ENCODE results near the gene MEIS2.

Gene MEIS2

GRCh38 chr15:36866896-36867295 is 233.5 kb downstream of the MEIS2 start:
- Histone ChIP-seq H3K4me3 (ENCODE audit: low read depth in 1 of 2, low read length in 2 of 2) (no peak overlapping the region), H3K4me2 (ENCODE audit: insufficient read depth, low read length) (no peak overlapping the region), H3K27ac (ENCODE audit: low read length) (no peak overlapping the region), H2AFZ (ENCODE audit: low read depth, low read length) (no peak overlapping the region), H3K9me3 (ENCODE audit: insufficient read depth, low read length, severe bottlenecking) (no peaks in the 10 kb centered on the region), H3K79me2 (ENCODE audit: insufficient read depth, low read length) (no peaks in the 10 kb centered on the region), H3K4me1 (ENCODE audit: insufficient read depth, low read length) (no peaks in the 10 kb centered on the region), H3K27me3 (ENCODE audit: insufficient read depth, low read length, poor library complexity) (no peaks in the 10 kb centered on the region), H4K20me1 (ENCODE audit: insufficient read depth, low read length) (no peaks in the 10 kb centered on the region), H3K36me3 (ENCODE audit: insufficient read depth, low read length) (no peaks in the 10 kb centered on the region), H3K9ac (ENCODE audit: low read depth, low read length) (no peak overlapping the region)
- DNase-seq (no peak), ATAC-seq (ENCODE audit: insufficient read depth, low read depth) (no peak)
- TF ChIP-seq CTCF (IDR thresholded peaks at IDR 0.05; ENCODE audit: borderline replicate concordance, extremely low read depth, low read length, poor library complexity, severe bottlenecking) = no peak
- TF ChIP-seq EZH2 (IDR thresholded peaks at IDR 0.05; ENCODE audit: borderline replicate concordance, low read depth, low read length, severe bottlenecking) = no peak

GRCh38 chr15:36863570-36863969 is 236.8 kb downstream of the MEIS2 start:
- no peak overlapping the region for H2AFZ ChIP-seq (ENCODE audit: low read depth, low read length)
- H3K4me3 ChIP-seq (ENCODE audit: low read depth in 1 of 2, low read length in 2 of 2) = no peak overlapping the region
- no peak overlapping the region for H3K4me2 ChIP-seq (ENCODE audit: insufficient read depth, low read length)
- DNase-seq = no peak
- H3K79me2 ChIP-seq (ENCODE audit: insufficient read depth, low read length) = no peaks in the 10 kb centered on the region
- H3K9me3 ChIP-seq (ENCODE audit: insufficient read depth, low read length, severe bottlenecking) = no peaks in the 10 kb centered on the region
- no peak for ATAC-seq (ENCODE audit: insufficient read depth, low read depth)
- H3K27ac ChIP-seq (ENCODE audit: low read length) = no peak overlapping the region
- TF ChIP-seq CTCF (IDR thresholded peaks at IDR 0.05; ENCODE audit: borderline replicate concordance, extremely low read depth, low read length, poor library complexity, severe bottlenecking) (no peak), EZH2 (IDR thresholded peaks at IDR 0.05; ENCODE audit: borderline replicate concordance, low read depth, low read length, severe bottlenecking) (no peak)
- no peak overlapping the region for H3K9ac ChIP-seq (ENCODE audit: low read depth, low read length)
- H3K36me3 ChIP-seq (ENCODE audit: insufficient read depth, low read length) = no peaks in the 10 kb centered on the region
- H3K4me1 ChIP-seq (ENCODE audit: insufficient read depth, low read length) = no peaks in the 10 kb centered on the region
- no peaks in the 10 kb centered on the region for H3K27me3 ChIP-seq (ENCODE audit: insufficient read depth, low read length, poor library complexity)
- no peaks in the 10 kb centered on the region for H4K20me1 ChIP-seq (ENCODE audit: insufficient read depth, low read length)

- DNase-seq (no peak), ATAC-seq (ENCODE audit: insufficient read depth, low read depth) (no peak)
- H2AFZ ChIP-seq (ENCODE audit: low read depth, low read length) = no peak overlapping the region
- no peaks in the 10 kb centered on the region for H3K36me3 ChIP-seq (ENCODE audit: insufficient read depth, low read length)
- TF ChIP-seq CTCF (IDR thresholded peaks at IDR 0.05; ENCODE audit: borderline replicate concordance, extremely low read depth, low read length, poor library complexity, severe bottlenecking) (no peak), EZH2 (IDR thresholded peaks at IDR 0.05; ENCODE audit: borderline replicate concordance, low read depth, low read length, severe bottlenecking) (no peak)
- no peaks in the 10 kb centered on the region for H4K20me1 ChIP-seq (ENCODE audit: insufficient read depth, low read length)
- H3K4me3 ChIP-seq (ENCODE audit: low read depth in 1 of 2, low read length in 2 of 2) = no peak overlapping the region
- no peaks in the 10 kb centered on the region for H3K79me2 ChIP-seq (ENCODE audit: insufficient read depth, low read length)
- H3K27ac ChIP-seq (ENCODE audit: low read length) = no peak overlapping the region
- no peak overlapping the region for H3K9ac ChIP-seq (ENCODE audit: low read depth, low read length)
- no peaks in the 10 kb centered on the region for H3K9me3 ChIP-seq (ENCODE audit: insufficient read depth, low read length, severe bottlenecking)
- H3K4me1 ChIP-seq (ENCODE audit: insufficient read depth, low read length) = no peaks in the 10 kb centered on the region
- no peaks in the 10 kb centered on the region for H3K27me3 ChIP-seq (ENCODE audit: insufficient read depth, low read length, poor library complexity)
- H3K4me2 ChIP-seq (ENCODE audit: insufficient read depth, low read length) = no peak overlapping the region
Observed at GRCh38 chr15:36860792-36861191, 239.6 kb downstream of the MEIS2 start.

GRCh38 chr15:36858423-36858822 is 241.9 kb downstream of the MEIS2 start:
- no peak overlapping the region for H3K9ac ChIP-seq (ENCODE audit: low read depth, low read length)
- no peaks in the 10 kb centered on the region for H3K27me3 ChIP-seq (ENCODE audit: insufficient read depth, low read length, poor library complexity)
- no peaks in the 10 kb centered on the region for H3K36me3 ChIP-seq (ENCODE audit: insufficient read depth, low read length)
- H3K4me2 ChIP-seq (ENCODE audit: insufficient read depth, low read length) = no peak overlapping the region
- H3K79me2 ChIP-seq (ENCODE audit: insufficient read depth, low read length) = no peaks in the 10 kb centered on the region
- no peak overlapping the region for H3K4me3 ChIP-seq (ENCODE audit: low read depth in 1 of 2, low read length in 2 of 2)
- no peaks in the 10 kb centered on the region for H3K4me1 ChIP-seq (ENCODE audit: insufficient read depth, low read length)
- no peak overlapping the region for H3K27ac ChIP-seq (ENCODE audit: low read length)
- no peaks in the 10 kb centered on the region for H3K9me3 ChIP-seq (ENCODE audit: insufficient read depth, low read length, severe bottlenecking)
- H4K20me1 ChIP-seq (ENCODE audit: insufficient read depth, low read length) = no peaks in the 10 kb centered on the region
- no peak for DNase-seq
- TF ChIP-seq CTCF (IDR thresholded peaks at IDR 0.05; ENCODE audit: borderline replicate concordance, extremely low read depth, low read length, poor library complexity, severe bottlenecking) (no peak), EZH2 (IDR thresholded peaks at IDR 0.05; ENCODE audit: borderline replicate concordance, low read depth, low read length, severe bottlenecking) (no peak)
- ATAC-seq (ENCODE audit: insufficient read depth, low read depth) = no peak
- H2AFZ ChIP-seq (ENCODE audit: low read depth, low read length) = no peak overlapping the region

All from DND-41 (cell line).